Inflammatory macrophage treated with lipopolysaccharide for 1 hour (primary cell): ENCODE results near the gene C4BPA.

Experiments
- DNase-seq, 2 donors: peaks; one replicate each; pipeline ENCODE4 v3.0.0-alpha.2; 2020 to 2022

C4BPA gene

DNA sequence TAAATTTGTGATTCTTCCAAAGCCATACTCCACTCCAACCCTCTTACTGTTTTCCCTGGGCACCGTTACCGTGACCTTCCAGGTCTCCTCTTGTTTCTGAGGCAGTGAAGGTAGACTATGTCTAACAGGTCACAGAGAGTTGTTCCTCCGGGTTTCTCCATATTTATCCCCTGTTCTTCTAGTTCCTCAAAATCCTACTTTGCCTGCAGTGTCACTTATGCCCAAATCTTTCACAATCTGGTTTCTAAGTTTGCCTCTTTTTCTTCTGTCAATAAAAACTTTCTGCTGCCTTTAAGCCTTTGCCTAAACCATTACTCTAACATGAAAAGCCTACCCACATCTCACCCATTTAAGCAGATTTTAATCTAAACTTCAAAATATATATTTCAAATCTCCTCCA, 87.7 kb downstream of the C4BPA start:
- peak; percentile 49 to 68 for DNase-seq

DNA sequence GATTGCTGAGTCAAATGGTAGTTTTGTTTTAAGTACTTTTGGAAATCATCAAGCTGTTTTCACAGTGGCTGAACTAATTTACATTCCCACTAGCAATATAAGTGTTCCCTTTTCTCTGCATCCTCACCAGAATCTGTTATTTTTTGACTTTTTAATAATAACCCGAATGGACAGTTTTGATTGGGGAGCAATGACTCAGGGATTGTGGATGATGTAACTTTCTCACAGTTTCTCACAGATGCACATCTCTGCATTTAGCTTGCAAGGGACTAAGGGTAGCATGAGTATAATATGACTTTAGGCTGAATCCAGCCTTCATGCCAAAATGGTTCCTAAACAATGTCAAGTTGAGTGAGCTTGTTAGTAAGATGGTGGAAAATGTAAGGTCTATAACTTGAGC, 90.2 kb downstream of the C4BPA start:
- DNase-seq: no peak
